H1 (cell line): ENCODE data around the gene POLA2. TPM values are rescaled to one million over a fixed set of nuclear protein-coding genes. Genes with fewer than 3 reads are reported as not detected.
A peak's percentile ranks its signal among the peaks of the same experiment; 100 is the strongest.

Source experiments
- CTCF ChIA-PET: fragments of 300-600 bp; sonication (Branson Sonifier 250); formaldehyde crosslinking; loops from one replicate; lab custom pipeline; 2021; ENCODE audit not compliant: partially characterized antibody; lab: Charles Lee
- POLR2A ChIA-PET: fragments of 300-600 bp; sonication (Branson Sonifier 250); formaldehyde crosslinking; loops from one replicate; lab custom pipeline; 2021; ENCODE audit warnings: inconsistent platforms; ENCODE audit not compliant: partially characterized antibody; lab: Charles Lee
- DNase-seq, 2 experiments: peaks; one replicate each; pipeline versions ENCODE4 v3.0.0 to v3.0.0-alpha.2; 2010 to 2022; ENCODE audit warnings: low spot score in 2 of 2, low read depth in 1 of 2, mixed read lengths in 1 of 2
- FAIRE-seq: peaks from 2 replicates; lab custom pipeline; 2011; peaks lifted over from hg19 to GRCh38; lab: Jason Lieb, UNC
- H2AFZ ChIP-seq: 2 replicates; pipeline ENCODE4 v1.8.1; 2012; ENCODE audit warnings: low read length, inconsistent platforms
- H2AK5ac ChIP-seq: 2 replicates; pipeline ENCODE4 v1.6.1; 2013; ENCODE audit warnings: low read depth, low read length
- H2BK120ac ChIP-seq: replicated peaks from 2 replicates; pipeline ENCODE3; 2013; ENCODE audit warnings: low read depth, low read length, inconsistent platforms
- H2BK12ac ChIP-seq: 2 replicates; pipeline ENCODE4 v1.6.1; 2013; ENCODE audit warnings: low read depth, low read length
- H2BK15ac ChIP-seq: 2 replicates; pipeline ENCODE4 v1.6.1; 2013; ENCODE audit warnings: low read length
- H2BK20ac ChIP-seq: 2 replicates; pipeline ENCODE4 v1.6.1; 2013; ENCODE audit warnings: low read length
- H2BK5ac ChIP-seq: 2 replicates; pipeline ENCODE4 v1.6.1; 2013; ENCODE audit warnings: low read depth, low read length
- H3K14ac ChIP-seq: 2 replicates; pipeline ENCODE4 v1.6.1; 2013; ENCODE audit warnings: inconsistent platforms; ENCODE audit not compliant: insufficient read length
- H3K18ac ChIP-seq: 2 replicates; pipeline ENCODE4 v1.6.1; 2013; ENCODE audit warnings: low read length; ENCODE audit errors: extremely low read depth
- H3K23ac ChIP-seq: 2 replicates; pipeline ENCODE4 v1.6.1; 2013; ENCODE audit warnings: inconsistent platforms; ENCODE audit not compliant: insufficient read length
- H3K23me2 ChIP-seq: 2 replicates; pipeline ENCODE4 v1.6.1; 2013; ENCODE audit warnings: low read depth, low read length
- H3K27ac ChIP-seq: 2 replicates; pipeline ENCODE4 v1.6.1; 2011; ENCODE audit warnings: low read depth, low read length, inconsistent platforms
- H3K27me3 ChIP-seq, 4 experiments: replicated peaks in 1 of 4; 1 replicate in 1 of 4; 2 replicates in 3 of 4; pipeline versions ENCODE4 v1.6.1 to v1.8.1; 2011 to 2013; ENCODE audit warnings: low read length in 3 of 4, mild to moderate bottlenecking in 3 of 4, inconsistent platforms in 2 of 4, mixed read lengths in 2 of 4, moderate library complexity in 1 of 4; ENCODE audit not compliant: control insufficient read depth in 3 of 4, insufficient read depth in 3 of 4; ENCODE audit errors: extremely low read depth in 1 of 4
- H3K36me3 ChIP-seq, 4 experiments: 2 replicates each; pipeline versions ENCODE4 v1.6.1 to v1.8.1; 2011 to 2013; ENCODE audit warnings: mild to moderate bottlenecking in 4 of 4, low read length in 3 of 4, moderate library complexity in 2 of 4, control low read depth in 1 of 4, inconsistent platforms in 1 of 4; ENCODE audit not compliant: insufficient read depth in 4 of 4, control insufficient read depth in 2 of 4
- H3K4ac ChIP-seq: replicated peaks from 2 replicates; pipeline ENCODE3; 2013; ENCODE audit warnings: low read length, low read depth, mixed read lengths, inconsistent platforms; ENCODE audit not compliant: insufficient read length
- H3K4me1 ChIP-seq, 4 experiments: replicated peaks in 1 of 4; 1 replicate in 1 of 4; 2 replicates in 3 of 4; pipeline versions ENCODE4 v1.6.1 to v1.8.1; 2011 to 2013; ENCODE audit warnings: low read length in 3 of 4, inconsistent platforms in 2 of 4, mixed read lengths in 1 of 4; ENCODE audit not compliant: insufficient read depth in 4 of 4, control insufficient read depth in 3 of 4
- H3K4me2 ChIP-seq, 2 experiments: 2 replicates each; pipeline versions ENCODE4 v1.6.1 to v1.8.1; 2011 to 2013; ENCODE audit warnings: low read depth in 2 of 2, low read length in 2 of 2, control low read depth in 1 of 2, inconsistent platforms in 1 of 2, mild to moderate bottlenecking in 1 of 2; ENCODE audit not compliant: insufficient read depth in 1 of 2
- H3K4me3 ChIP-seq, 4 experiments: fragments of 200-600, 300-600 bp in 1 of 4; sonication (generic), shearing (Covaris generic), sonication (Bioruptor Twin) in 1 of 4; 2 replicates each; pipeline versions ENCODE4 v1.5.1 to v1.8.1; 2011 to 2016; ENCODE audit warnings: low read length in 4 of 4, low read depth in 3 of 4, control low read depth in 2 of 4, inconsistent platforms in 2 of 4, mild to moderate bottlenecking in 2 of 4, mixed read lengths in 1 of 4, moderate library complexity in 1 of 4; ENCODE audit not compliant: insufficient read depth in 2 of 4; ENCODE audit errors: extremely low read depth in 1 of 4
- H3K56ac ChIP-seq: replicated peaks from 2 replicates; pipeline ENCODE3; 2013; ENCODE audit warnings: low read depth, mild to moderate bottlenecking, mixed read lengths, low read length, inconsistent platforms; ENCODE audit not compliant: insufficient read length
- H3K79me1 ChIP-seq: 2 replicates; pipeline ENCODE4 v1.6.1; 2013; ENCODE audit warnings: low read depth, low read length, control low read depth
- H3K79me2 ChIP-seq, 2 experiments: 2 replicates each; pipeline versions ENCODE4 v1.6.1 to v1.8.1; 2012 to 2013; ENCODE audit warnings: low read length in 2 of 2, mild to moderate bottlenecking in 2 of 2, inconsistent platforms in 1 of 2; ENCODE audit not compliant: insufficient read depth in 2 of 2, control insufficient read depth in 1 of 2
- H3K9ac ChIP-seq, 4 experiments: replicated peaks in 1 of 4; 1 replicate in 1 of 4; 2 replicates in 3 of 4; pipeline versions ENCODE4 v1.6.1 to v1.8.1; 2011 to 2013; ENCODE audit warnings: low read depth in 3 of 4, low read length in 3 of 4, control low read depth in 2 of 4, mild to moderate bottlenecking in 2 of 4, moderate library complexity in 2 of 4, inconsistent platforms in 1 of 4; ENCODE audit errors: extremely low read depth in 1 of 4
- H3K9me3 ChIP-seq, 2 experiments: 2 replicates each; pipeline versions ENCODE4 v1.6.1 to v1.8.1; 2012 to 2013; ENCODE audit warnings: mild to moderate bottlenecking in 2 of 2, moderate library complexity in 2 of 2, control low read depth in 1 of 2, inconsistent platforms in 1 of 2, low read depth in 1 of 2, low read length in 1 of 2, mixed read lengths in 1 of 2; ENCODE audit not compliant: insufficient read depth in 2 of 2
- H4K20me1 ChIP-seq, 2 experiments: replicated peaks in 1 of 2; 2 replicates each; pipeline versions ENCODE3 to v1.8.1; 2011 to 2013; ENCODE audit warnings: inconsistent platforms in 2 of 2, low read length in 2 of 2, mild to moderate bottlenecking in 1 of 2; ENCODE audit not compliant: insufficient read depth in 2 of 2, control insufficient read depth in 1 of 2
- H4K5ac ChIP-seq: 2 replicates; pipeline ENCODE4 v1.6.1; 2013; ENCODE audit warnings: low read length, low read depth, mixed read lengths, inconsistent platforms; ENCODE audit not compliant: insufficient read length
- H4K8ac ChIP-seq: 2 replicates; pipeline ENCODE4 v1.8.0; 2013; ENCODE audit warnings: mild to moderate bottlenecking, moderate library complexity, low read length, inconsistent platforms; ENCODE audit not compliant: insufficient read depth; ENCODE audit errors: extremely low read depth
- H4K91ac ChIP-seq: replicated peaks from 2 replicates; pipeline ENCODE3; 2013; ENCODE audit warnings: low read length, mixed read lengths, inconsistent platforms; ENCODE audit not compliant: insufficient read length
- HDAC2 ChIP-seq, 2 experiments: fragments of 300-600 bp in 1 of 2; sonication (generic) in 1 of 2; IDR thresholded peaks; 2 replicates each; pipeline ENCODE4 v1.6.1; 2011 to 2012; ENCODE audit warnings: low read depth in 2 of 2, low read length in 2 of 2, mild to moderate bottlenecking in 2 of 2, moderate library complexity in 2 of 2, borderline replicate concordance in 1 of 2, inconsistent platforms in 1 of 2
- WGBS, 2 experiments: shearing (Covaris generic) in 1 of 2; methylation state at CpG; one replicate each; pipeline versions ENCODE4 v1.1.6 to v1.1.7; 2013 to 2015; ENCODE audit warnings: low lambda C conversion rate in 2 of 2, mixed read lengths in 2 of 2, inconsistent platforms in 1 of 2, low coverage in 1 of 2, missing lambda C conversion rate in 1 of 2; ENCODE audit not compliant: insufficient replicate concordance in 2 of 2, insufficient coverage in 1 of 2, insufficient read length in 1 of 2; ENCODE audit errors: extremely low coverage in 1 of 2, missing lambda C conversion rate in 1 of 2; 5-methylcytosine and 5-hydroxymethylcytosine counted together
- polyA plus RNA-seq, 7 experiments: library from polyadenylated mRNA; depleted of rRNA in 3 of 7; stranded (reverse) in 5 of 7; unstranded in 2 of 7; fragments of >200 nt in 5 of 7; fragments of 200-250 nt in 2 of 7; gene quantifications; 1 replicate in 5 of 7; 2 replicates in 1 of 7; 4 replicates in 1 of 7; pipeline versions ENCODE4 v1.2.1 to v1.2.3, GENCODE V29; 2011 to 2013; ENCODE audit warnings: missing spikeins in 2 of 7, mixed read lengths in 2 of 7
- total RNA-seq: library from RNA; stranded (reverse); fragmentation: NEBNext Ultra II Directional; extraction: Animal tissue kit (Norgen Biotek cat#: 25700); gene quantifications from 2 replicates; pipeline ENCODE4 v1.2.1, GENCODE V29; 2021
- TF ChIP-seq, protein P1 (sequence below): IDR thresholded peaks from 2 replicates; pipeline ENCODE4 v1.6.1; 2012; ENCODE audit warnings: inconsistent platforms
- TF ChIP-seq, protein P2 (sequence below): IDR thresholded peaks from 2 replicates; pipeline ENCODE4 v1.6.1; 2012; ENCODE audit warnings: low read length, inconsistent platforms

POLA2 gene
- total and polyA plus RNA-seq, 2 of the 8 experiments (the other 6 are each of a cell fraction or from before 2014, with no cell fraction given) = 31.2 to 55.9 TPM

DNA sequence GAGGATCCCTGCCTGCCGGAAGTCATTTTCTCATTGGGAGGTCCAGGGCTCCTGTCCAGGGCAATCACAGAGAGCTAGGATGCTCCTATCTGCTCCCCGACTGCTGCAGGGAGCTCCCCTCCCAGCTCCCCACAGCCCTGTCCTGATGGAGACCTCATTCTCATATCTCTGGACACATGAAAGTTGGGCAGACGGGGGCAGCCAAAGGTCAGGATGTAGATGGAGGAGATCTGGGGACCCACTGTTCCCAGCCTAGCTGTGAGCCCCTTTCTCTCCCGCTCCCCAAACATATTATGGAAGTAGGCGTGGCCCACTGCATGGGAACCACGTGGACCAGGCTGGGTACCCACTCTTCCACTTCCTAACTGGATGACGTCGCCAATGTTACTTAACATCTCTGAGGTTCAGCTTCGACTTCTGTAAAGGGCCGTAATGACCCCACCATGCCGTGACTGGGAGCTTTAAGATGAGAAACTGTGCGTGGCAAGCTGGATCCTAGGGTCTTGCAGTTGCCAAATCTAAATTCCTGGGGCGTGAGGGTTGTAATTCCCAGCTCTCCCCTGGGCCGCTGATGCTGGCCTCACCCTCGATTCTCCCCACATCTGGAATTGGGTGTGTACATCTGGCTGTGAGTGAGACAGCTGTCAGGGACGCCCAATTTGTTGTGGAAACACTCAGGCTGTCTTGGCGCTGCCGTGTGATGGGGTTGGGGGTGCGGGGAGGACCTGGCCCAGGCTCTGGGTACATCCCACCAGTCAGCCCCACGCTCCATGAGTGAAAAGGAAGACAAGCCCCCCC, 54.7 kb downstream of the POLA2 start:
- Histone ChIP-seq H3K23me2 (peaks cover 7% of the 10 kb centered on the region; the same call in 1 of the 2 replicates), H3K4me1 (peaks cover 0 to 13% (median 10%) of the 10 kb centered on the region in 4 experiments; a peak in 6 of 7 replicates), H2BK5ac (peak overlapping the region; percentile 85; the same call in 1 of the 2 replicates), H4K8ac (no peak overlapping the region), H3K27ac (no peak overlapping the region), H3K27me3 (peaks cover 0 to 15% (median 9%) of the 10 kb centered on the region in 4 experiments; a peak in 5 of 7 replicates), H2BK12ac (peak overlapping the region; percentile 86; the same call in 1 of the 2 replicates), H3K36me3 (peaks cover 0 to 8% (median under 1%) of the 10 kb centered on the region in 4 experiments; a peak in 5 of 8 replicates), H3K4me3 (peak overlapping the region in 3 of 4 experiments; percentile 66 to 84 (median 69); a peak in 6 of 8 replicates), H3K79me2 (peaks cover 0 to 16% of the 10 kb centered on the region in 2 experiments; a peak in 2 of 4 replicates), H2BK20ac (peak overlapping the region; percentile 97; the same call in 1 of the 2 replicates), H3K18ac (peak overlapping the region; percentile 51), H2BK120ac (peak overlapping the region; percentile 2), H4K91ac (peak overlapping the region; percentile 18), H3K14ac (no peak overlapping the region), H3K23ac (no peak overlapping the region), H3K4ac (peak overlapping the region; percentile 17), H2AK5ac (0 out of 2 replicates have a peak overlapping the region, but pooled peaks have one; percentile 2), H4K20me1 (peaks cover 4 to 12% of the 10 kb centered on the region in 2 experiments), H3K4me2 (peak overlapping the region; percentile 78 to 79), H2BK15ac (peak overlapping the region; percentile 72; the same call in 1 of the 2 replicates), H3K56ac (no peak overlapping the region), H3K9me3 (no peaks in the 10 kb centered on the region), H3K9ac (no peak overlapping the region), H2AFZ (no peak overlapping the region), H3K79me1 (peaks cover 7% of the 10 kb centered on the region; the same call in 1 of the 2 replicates), H4K5ac (no peak overlapping the region)
- FAIRE-seq = no peak
- 56% methylated on average over 20 of the region's 20 CpGs; no CpG with 5 or more reads in 1 of the 2 experiments for WGBS, 2 experiments
- CTCF ChIA-PET = interaction anchor here (0.6 to 52.8 kb wide), 30 partner anchors 9 to 324 kb away, joined by 3 to 1179 read pairs (median 4); partner anchors contain the start of gene DPF2
- POLR2A ChIA-PET = interaction anchor here (0.6 to 14.1 kb wide), 17 partner anchors 13 to 199 kb away, joined by 3 to 208 read pairs (median 4); partner anchors contain the start of genes CAPN1, DPF2, POLA2 and TIGD3
- no peak for TF ChIP-seq HDAC2 (IDR thresholded peaks at IDR 0.05; ENCODE audit: borderline replicate concordance in 1 of 2, low read depth in 2 of 2, low read length in 2 of 2)
- TF ChIP-seq, protein P1, sequence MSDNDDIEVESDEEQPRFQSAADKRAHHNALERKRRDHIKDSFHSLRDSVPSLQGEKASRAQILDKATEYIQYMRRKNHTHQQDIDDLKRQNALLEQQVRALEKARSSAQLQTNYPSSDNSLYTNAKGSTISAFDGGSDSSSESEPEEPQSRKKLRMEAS = peak; percentile 25; the same call in 1 of the 2 replicates
- TF ChIP-seq, protein P2, sequence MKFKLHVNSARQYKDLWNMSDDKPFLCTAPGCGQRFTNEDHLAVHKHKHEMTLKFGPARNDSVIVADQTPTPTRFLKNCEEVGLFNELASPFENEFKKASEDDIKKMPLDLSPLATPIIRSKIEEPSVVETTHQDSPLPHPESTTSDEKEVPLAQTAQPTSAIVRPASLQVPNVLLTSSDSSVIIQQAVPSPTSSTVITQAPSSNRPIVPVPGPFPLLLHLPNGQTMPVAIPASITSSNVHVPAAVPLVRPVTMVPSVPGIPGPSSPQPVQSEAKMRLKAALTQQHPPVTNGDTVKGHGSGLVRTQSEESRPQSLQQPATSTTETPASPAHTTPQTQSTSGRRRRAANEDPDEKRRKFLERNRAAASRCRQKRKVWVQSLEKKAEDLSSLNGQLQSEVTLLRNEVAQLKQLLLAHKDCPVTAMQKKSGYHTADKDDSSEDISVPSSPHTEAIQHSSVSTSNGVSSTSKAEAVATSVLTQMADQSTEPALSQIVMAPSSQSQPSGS = 0 out of 2 replicates have a peak, but pooled peaks have one; percentile 51
- TF ChIP-seq, all 59 proteins: peak for 2
- DNase-seq = no peak
